Measurements from ENCODE around the gene CEACAM1.

Gene CEACAM1

DNA sequence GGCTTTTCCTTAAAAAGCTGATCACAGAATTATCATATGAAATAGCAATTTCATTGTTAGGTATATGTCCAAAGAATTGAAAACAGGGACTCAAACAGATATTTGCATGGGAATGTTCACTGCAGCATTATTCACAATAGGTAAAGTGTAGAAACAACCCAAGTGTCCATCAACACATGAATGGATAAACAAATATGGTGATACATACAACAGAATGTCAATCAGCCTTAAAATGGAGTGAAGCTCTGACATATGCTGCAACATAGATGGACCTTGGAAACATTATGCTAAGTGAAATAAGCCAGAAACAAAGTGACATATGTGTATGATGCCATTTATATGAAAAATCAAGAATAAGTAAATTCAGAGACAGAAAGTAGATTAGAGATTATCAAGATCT is 6.1 kb upstream of the CEACAM1 start:
- no peaks in the 10 kb centered on the region for H3K36me3 ChIP-seq
- H3K4me3 ChIP-seq (ENCODE audit: low read depth in 1 of 2, low read length in 1 of 2), result no peak overlapping the region
- H3K27ac ChIP-seq, result no peak overlapping the region
- H3K4me1 ChIP-seq (ENCODE audit: control insufficient read depth in 1 of 2, insufficient read depth in 1 of 2, low read depth in 1 of 2, low read length in 1 of 2), result peaks cover 8 to 9% of the 10 kb centered on the region in 2 experiments
- peaks cover 10% of the 10 kb centered on the region for H3K27me3 ChIP-seq
- TF ChIP-seq, protein P1, sequence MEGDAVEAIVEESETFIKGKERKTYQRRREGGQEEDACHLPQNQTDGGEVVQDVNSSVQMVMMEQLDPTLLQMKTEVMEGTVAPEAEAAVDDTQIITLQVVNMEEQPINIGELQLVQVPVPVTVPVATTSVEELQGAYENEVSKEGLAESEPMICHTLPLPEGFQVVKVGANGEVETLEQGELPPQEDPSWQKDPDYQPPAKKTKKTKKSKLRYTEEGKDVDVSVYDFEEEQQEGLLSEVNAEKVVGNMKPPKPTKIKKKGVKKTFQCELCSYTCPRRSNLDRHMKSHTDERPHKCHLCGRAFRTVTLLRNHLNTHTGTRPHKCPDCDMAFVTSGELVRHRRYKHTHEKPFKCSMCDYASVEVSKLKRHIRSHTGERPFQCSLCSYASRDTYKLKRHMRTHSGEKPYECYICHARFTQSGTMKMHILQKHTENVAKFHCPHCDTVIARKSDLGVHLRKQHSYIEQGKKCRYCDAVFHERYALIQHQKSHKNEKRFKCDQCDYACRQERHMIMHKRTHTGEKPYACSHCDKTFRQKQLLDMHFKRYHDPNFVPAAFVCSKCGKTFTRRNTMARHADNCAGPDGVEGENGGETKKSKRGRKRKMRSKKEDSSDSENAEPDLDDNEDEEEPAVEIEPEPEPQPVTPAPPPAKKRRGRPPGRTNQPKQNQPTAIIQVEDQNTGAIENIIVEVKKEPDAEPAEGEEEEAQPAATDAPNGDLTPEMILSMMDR (IDR thresholded peaks at IDR 0.05), result no peak
- H3K9me3 ChIP-seq, result no peaks in the 10 kb centered on the region

DNA sequence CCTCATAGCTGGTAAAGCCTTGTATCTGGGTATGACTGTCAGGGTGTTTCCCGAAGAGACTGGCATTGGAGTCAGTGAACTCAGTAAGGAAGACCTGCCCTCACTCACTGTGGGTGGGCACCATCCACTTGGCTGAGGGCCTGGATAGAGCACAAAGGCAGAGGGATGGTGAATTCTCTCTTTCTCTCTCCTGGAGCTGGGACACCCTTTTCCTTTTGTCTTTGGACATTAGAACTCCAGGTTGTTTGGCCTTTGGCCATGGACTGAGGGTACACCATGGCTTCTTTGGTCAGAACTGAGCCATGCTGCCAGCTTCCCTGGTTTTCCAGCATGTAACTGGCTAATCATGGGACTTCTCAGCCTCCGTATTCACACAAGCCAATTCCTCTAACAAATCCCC is 4.6 kb upstream of the CEACAM1 start:
- H3K27ac ChIP-seq, result no peak overlapping the region
- H3K4me3 ChIP-seq (ENCODE audit: low read depth in 1 of 2, low read length in 1 of 2), result no peak overlapping the region
- H3K27me3 ChIP-seq, result peaks cover 10% of the 10 kb centered on the region
- no peaks in the 10 kb centered on the region for H3K36me3 ChIP-seq
- peaks cover 16% of the 10 kb centered on the region in 2 experiments for H3K4me1 ChIP-seq (ENCODE audit: control insufficient read depth in 1 of 2, insufficient read depth in 1 of 2, low read depth in 1 of 2, low read length in 1 of 2)
- TF ChIP-seq, protein P1 (IDR thresholded peaks at IDR 0.05), result no peak
- H3K9me3 ChIP-seq, result no peaks in the 10 kb centered on the region

DNA sequence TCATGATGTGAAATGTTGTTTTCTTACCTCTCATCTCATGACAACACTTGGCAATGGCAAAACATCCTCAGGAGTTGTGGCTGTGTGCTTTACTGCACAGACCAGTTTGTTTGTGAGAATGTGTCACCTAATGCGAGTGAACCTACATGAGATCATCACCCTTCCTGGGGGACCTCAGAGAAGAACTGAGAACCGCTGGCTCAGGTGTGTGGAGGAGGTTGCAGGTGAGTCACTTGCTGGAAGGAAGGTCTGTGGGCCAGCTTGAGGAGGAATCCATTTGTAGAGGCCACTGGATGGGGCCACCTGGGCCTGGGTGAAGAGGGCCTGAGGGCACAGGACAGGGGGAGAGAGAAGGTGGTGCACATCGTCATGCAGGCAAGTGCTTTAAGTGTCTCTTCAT is 3.0 kb upstream of the CEACAM1 start:
- H3K9me3 ChIP-seq, result no peaks in the 10 kb centered on the region
- H3K27me3 ChIP-seq, result peaks cover 10% of the 10 kb centered on the region
- H3K27ac ChIP-seq, result no peak overlapping the region
- no peaks in the 10 kb centered on the region for H3K36me3 ChIP-seq
- peaks cover 32% of the 10 kb centered on the region in 2 experiments for H3K4me1 ChIP-seq (ENCODE audit: control insufficient read depth in 1 of 2, insufficient read depth in 1 of 2, low read depth in 1 of 2, low read length in 1 of 2)
- no peak overlapping the region for H3K4me3 ChIP-seq (ENCODE audit: low read depth in 1 of 2, low read length in 1 of 2)
- TF ChIP-seq, protein P1 (IDR thresholded peaks at IDR 0.05), result no peak

DNA sequence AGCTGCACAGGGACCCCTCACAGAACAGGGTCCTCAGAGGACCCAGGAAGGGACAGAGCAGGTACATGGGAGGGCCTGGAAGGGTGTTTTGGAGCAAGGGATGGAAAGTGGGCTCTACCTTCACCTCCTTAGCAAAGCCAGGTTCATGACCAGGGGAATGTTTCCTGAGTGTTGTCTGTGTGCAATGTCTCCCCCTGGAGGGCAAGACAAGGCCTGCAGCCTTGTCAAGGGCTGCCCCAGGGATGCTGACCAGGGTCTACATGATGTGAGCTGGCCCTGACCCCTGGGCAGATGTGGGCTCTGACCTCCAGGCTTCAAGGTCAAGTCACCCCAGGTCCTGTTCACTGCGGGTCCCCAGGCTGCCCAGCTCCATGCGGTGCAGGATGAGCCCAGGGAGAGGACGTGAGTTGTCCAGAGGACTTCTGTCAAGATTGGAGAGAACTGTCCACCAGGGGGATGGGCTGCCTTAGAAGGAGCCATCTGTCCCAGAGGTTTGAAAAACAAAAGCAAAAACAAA is 1.0 kb upstream of the CEACAM1 start:
- H3K27ac ChIP-seq, result peak overlapping the region; percentile 86
- peaks cover 52% of the 10 kb centered on the region in 2 experiments for H3K4me1 ChIP-seq (ENCODE audit: control insufficient read depth in 1 of 2, insufficient read depth in 1 of 2, low read depth in 1 of 2, low read length in 1 of 2)
- no peaks in the 10 kb centered on the region for H3K9me3 ChIP-seq
- no peaks in the 10 kb centered on the region for H3K27me3 ChIP-seq
- peak overlapping the region; percentile 63 to 68 for H3K4me3 ChIP-seq (ENCODE audit: low read depth in 1 of 2, low read length in 1 of 2)
- TF ChIP-seq, protein P1 (IDR thresholded peaks at IDR 0.05), result peak; percentile 96
- H3K36me3 ChIP-seq, result no peaks in the 10 kb centered on the region

DNA sequence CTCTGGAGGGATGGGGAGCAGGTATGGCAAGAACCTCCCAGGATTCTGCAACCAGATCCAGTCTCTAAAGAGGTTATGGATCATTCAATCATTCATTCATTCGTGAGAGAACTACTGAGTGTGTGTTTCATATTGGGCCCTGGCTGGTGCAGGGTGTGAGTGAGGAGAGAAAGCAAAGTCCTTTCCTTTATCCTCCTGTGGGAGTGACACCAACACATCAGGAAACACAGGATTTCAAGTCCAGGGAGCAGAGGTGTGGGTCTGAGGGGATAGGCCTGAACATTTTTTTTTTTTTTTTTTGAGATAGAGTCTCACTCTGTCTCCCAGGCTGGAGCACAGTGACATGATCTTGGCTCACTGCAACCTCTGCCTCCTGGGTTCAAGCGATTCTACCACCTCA is 3.3 kb downstream of the CEACAM1 start:
- H3K4me1 ChIP-seq (ENCODE audit: control insufficient read depth in 1 of 2, insufficient read depth in 1 of 2, low read depth in 1 of 2, low read length in 1 of 2), result peaks cover 92 to 96% of the 10 kb centered on the region in 2 experiments
- H3K27ac ChIP-seq, result peak overlapping the region; percentile 86
- peaks cover 17% of the 10 kb centered on the region for H3K36me3 ChIP-seq
- no peaks in the 10 kb centered on the region for H3K27me3 ChIP-seq
- TF ChIP-seq, protein P1 (IDR thresholded peaks at IDR 0.05), result no peak
- peak overlapping the region; percentile 42 to 63 for H3K4me3 ChIP-seq (ENCODE audit: low read depth in 1 of 2, low read length in 1 of 2)
- H3K9me3 ChIP-seq, result no peaks in the 10 kb centered on the region
